OCI-LY3 (cell line): ENCODE measurements around the gene SBK3.
A peak's percentile ranks its signal among the peaks of the same experiment; 100 is the strongest.
"Not testable (repeated sequence)": the region's sequence is repeated elsewhere in the genome, so short reads cannot be mapped to it uniquely, and the experiment has no call there.

Source experiments
- H2AFZ ChIP-seq: fragments of 200-600, 300-600 bp; shearing (Covaris generic); 2 replicates; pipeline ENCODE4 v1.6.0; 2014; ENCODE audit warnings: antibody characterized with exemption, low read depth, low read length
- H3K27ac ChIP-seq: fragments of 200-600, 300-600 bp; sonication (generic); 2 replicates; pipeline ENCODE4 v1.5.1; 2014; ENCODE audit warnings: mild to moderate bottlenecking, low read length, moderate library complexity, mixed read lengths
- H3K27me3 ChIP-seq: fragments of 200-600, 300-600 bp; sonication (generic); 2 replicates; pipeline ENCODE4 v1.6.1; 2014; ENCODE audit warnings: low read depth, low read length, mixed read lengths
- H3K36me3 ChIP-seq: fragments of 200-600, 300-600 bp; sonication (generic); replicated peaks from 2 replicates; pipeline ENCODE3; 2014; ENCODE audit warnings: low read depth, low read length, mixed read lengths
- H3K4me1 ChIP-seq: fragments of 300-600, 200-600 bp; sonication (generic); 2 replicates; pipeline ENCODE4 v1.6.1; 2014; ENCODE audit warnings: low read length, mixed read lengths
- H3K4me2 ChIP-seq: fragments of 200-600, 300-600 bp; sonication (generic); 2 replicates; pipeline ENCODE4 v1.6.1; 2014; ENCODE audit warnings: low read length, mixed read lengths
- H3K4me3 ChIP-seq: fragments of 300-600, 200-600 bp; sonication (generic); 2 replicates; pipeline ENCODE4 v1.5.1; 2014; ENCODE audit warnings: antibody characterized with exemption, mild to moderate bottlenecking, low read length, moderate library complexity
- H3K79me2 ChIP-seq: fragments of 300-600, 200-600 bp; shearing (Covaris generic); 2 replicates; pipeline ENCODE4 v1.6.1; 2014; ENCODE audit warnings: mild to moderate bottlenecking, low read length, mixed read lengths
- H3K9ac ChIP-seq: fragments of 300-600, 200-600 bp; shearing (Covaris generic); 2 replicates; pipeline ENCODE4 v1.6.0; 2014; ENCODE audit warnings: mild to moderate bottlenecking, low read length, moderate library complexity
- H3K9me3 ChIP-seq: fragments of 200-600, 300-600 bp; shearing (Covaris generic); 2 replicates; pipeline ENCODE4 v1.6.1; 2014; ENCODE audit warnings: low read length, mixed read lengths; ENCODE audit not compliant: insufficient read depth
- H4K20me1 ChIP-seq: fragments of 200-600, 300-600 bp; sonication (generic); 2 replicates; pipeline ENCODE4 v1.6.1; 2016; ENCODE audit warnings: low read length, mixed read lengths; ENCODE audit not compliant: insufficient read depth
- EZH2phosphoT487 ChIP-seq: fragments of 200-600 bp; shearing (Covaris generic); IDR thresholded peaks from 2 replicates; pipeline ENCODE4 v1.6.1; 2018; ENCODE audit warnings: antibody characterized with exemption, mixed run types, low read depth
- TF ChIP-seq, protein P1 (sequence below): fragments of 200-600, 300-600 bp; sonication (generic); IDR thresholded peaks from 2 replicates; pipeline ENCODE4 v1.5.1; 2014; ENCODE audit warnings: antibody characterized with exemption, low read length, low read depth

Gene SBK3

GRCh38 chr19:55578761-55579747, 33.7 kb upstream of the SBK3 start:
- TF ChIP-seq, protein P1, sequence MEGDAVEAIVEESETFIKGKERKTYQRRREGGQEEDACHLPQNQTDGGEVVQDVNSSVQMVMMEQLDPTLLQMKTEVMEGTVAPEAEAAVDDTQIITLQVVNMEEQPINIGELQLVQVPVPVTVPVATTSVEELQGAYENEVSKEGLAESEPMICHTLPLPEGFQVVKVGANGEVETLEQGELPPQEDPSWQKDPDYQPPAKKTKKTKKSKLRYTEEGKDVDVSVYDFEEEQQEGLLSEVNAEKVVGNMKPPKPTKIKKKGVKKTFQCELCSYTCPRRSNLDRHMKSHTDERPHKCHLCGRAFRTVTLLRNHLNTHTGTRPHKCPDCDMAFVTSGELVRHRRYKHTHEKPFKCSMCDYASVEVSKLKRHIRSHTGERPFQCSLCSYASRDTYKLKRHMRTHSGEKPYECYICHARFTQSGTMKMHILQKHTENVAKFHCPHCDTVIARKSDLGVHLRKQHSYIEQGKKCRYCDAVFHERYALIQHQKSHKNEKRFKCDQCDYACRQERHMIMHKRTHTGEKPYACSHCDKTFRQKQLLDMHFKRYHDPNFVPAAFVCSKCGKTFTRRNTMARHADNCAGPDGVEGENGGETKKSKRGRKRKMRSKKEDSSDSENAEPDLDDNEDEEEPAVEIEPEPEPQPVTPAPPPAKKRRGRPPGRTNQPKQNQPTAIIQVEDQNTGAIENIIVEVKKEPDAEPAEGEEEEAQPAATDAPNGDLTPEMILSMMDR = no peak
- TF ChIP-seq EZH2phosphoT487 = no peak
- Histone ChIP-seq H3K9me3 (no peaks in the 10 kb centered on the region), H3K4me1 (peaks cover 14% of the 10 kb centered on the region), H3K27ac (no peak overlapping the region), H2AFZ (no peak overlapping the region), H3K36me3 (peaks cover 22% of the 10 kb centered on the region), H3K4me3 (peak overlapping the region; percentile 88), H4K20me1 (no peaks in the 10 kb centered on the region), H3K79me2 (peaks cover 27% of the 10 kb centered on the region), H3K27me3 (no peaks in the 10 kb centered on the region), H3K9ac (0 out of 2 replicates have a peak overlapping the region, but pooled peaks have one; percentile 98), H3K4me2 (peak overlapping the region; percentile 95)

DNA sequence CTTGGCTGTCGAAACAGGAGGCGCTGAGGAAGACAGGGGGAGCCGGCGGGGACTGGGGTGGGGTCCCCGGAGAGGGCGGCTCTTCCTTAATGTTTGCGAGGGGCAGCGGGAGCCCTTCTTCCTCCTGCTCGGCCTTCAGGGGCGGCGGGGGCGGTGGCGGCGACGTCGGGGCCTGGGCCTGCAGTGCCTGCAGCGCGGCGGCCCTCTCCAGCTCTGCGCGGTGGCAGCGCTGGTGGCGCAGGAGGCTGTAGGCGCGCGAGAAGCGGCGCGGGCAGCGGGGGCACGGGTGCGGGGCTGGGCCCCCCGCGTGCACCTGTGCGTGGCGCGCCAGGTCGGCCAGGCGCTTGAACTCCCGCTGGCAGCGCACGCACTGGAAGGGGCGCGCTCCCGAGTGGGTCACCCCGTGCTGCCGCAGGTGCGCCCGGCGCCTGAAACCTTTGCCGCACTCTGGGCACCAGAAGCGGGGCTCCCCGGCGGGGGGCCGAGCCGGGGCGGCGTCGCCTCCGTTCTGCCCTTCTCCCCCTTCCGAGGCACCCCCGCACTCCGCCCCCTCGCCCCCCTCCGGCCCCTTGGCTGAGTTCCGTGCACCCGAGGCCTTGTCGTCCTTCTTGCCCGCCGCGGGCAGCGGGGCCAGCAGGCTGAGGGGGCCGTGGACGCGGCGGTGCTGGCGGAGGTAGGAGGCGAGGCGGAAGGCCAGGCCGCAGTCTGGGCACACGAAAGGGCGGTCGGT, 32.9 kb upstream of the SBK3 start:
- Histone ChIP-seq H2AFZ (no peak overlapping the region), H3K9me3 (no peaks in the 10 kb centered on the region), H3K79me2 (peaks cover 27% of the 10 kb centered on the region), H3K4me2 (no peak overlapping the region), H3K4me3 (no peak overlapping the region), H4K20me1 (no peaks in the 10 kb centered on the region), H3K9ac (no peak overlapping the region), H3K27ac (no peak overlapping the region), H3K36me3 (peaks cover 22% of the 10 kb centered on the region), H3K4me1 (peaks cover 14% of the 10 kb centered on the region), H3K27me3 (no peaks in the 10 kb centered on the region)
- TF ChIP-seq EZH2phosphoT487 = no peak
- TF ChIP-seq, protein P1 = no peak

- Histone ChIP-seq H3K4me3 (no peak overlapping the region), H3K27me3 (no peaks in the 10 kb centered on the region), H4K20me1 (no peaks in the 10 kb centered on the region), H3K79me2 (peaks cover 27% of the 10 kb centered on the region), H3K9me3 (no peaks in the 10 kb centered on the region), H3K4me2 (no peak overlapping the region), H3K9ac (no peak overlapping the region), H3K27ac (no peak overlapping the region), H3K4me1 (peaks cover 12% of the 10 kb centered on the region), H3K36me3 (peaks cover 22% of the 10 kb centered on the region), H2AFZ (no peak overlapping the region)
- no peak for TF ChIP-seq EZH2phosphoT487
- TF ChIP-seq, protein P1 = no peak
Measured at GRCh38 chr19:55576746-55577145, 31.4 kb upstream of the SBK3 start.

DNA sequence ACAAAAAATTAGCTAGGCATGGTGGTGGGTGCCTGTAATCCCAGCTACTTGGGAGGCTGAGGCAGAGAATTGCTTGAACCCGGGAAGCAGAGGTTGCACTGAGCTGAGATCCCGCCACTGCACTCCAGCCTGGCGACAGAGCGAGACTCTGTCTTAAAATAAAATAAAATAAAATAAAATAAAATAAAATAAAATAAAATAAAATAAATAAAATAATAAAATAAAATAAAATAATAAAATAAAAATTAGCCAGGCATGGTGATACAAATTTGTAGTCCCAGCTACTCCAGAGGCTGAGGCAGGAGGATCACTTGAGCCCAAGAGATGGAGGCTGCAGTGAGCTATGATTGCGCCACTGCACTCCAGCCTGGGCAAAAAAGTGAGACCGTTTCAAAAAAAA, 28.6 kb upstream of the SBK3 start:
- not testable (repeated sequence) for H3K4me1 ChIP-seq, H3K79me2 ChIP-seq, H3K4me2 ChIP-seq, H3K9ac ChIP-seq, H4K20me1 ChIP-seq, H3K9me3 ChIP-seq, H3K27ac ChIP-seq, H2AFZ ChIP-seq, H3K4me3 ChIP-seq, H3K27me3 ChIP-seq
- H3K36me3 ChIP-seq = peaks cover 22% of the 10 kb centered on the region

DNA sequence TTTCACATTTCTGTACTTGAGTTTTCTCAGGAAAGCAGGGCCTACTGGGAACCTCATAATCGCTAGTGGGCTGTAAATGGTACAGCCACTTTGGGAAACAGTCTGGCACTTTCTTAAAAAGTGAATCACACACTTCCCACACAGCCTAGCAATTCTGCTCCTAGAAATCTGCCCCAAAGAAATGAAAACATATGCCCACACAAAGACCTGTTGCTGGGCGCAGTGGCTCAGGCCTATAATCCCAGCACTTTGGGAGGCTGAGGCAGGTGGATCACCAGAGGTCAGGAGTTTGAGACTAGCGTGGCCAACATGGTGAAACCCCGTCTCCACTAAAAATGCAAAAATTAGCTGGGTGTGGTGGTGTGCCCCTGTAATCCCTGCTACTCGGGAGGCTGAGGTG, 24.1 kb upstream of the SBK3 start:
- not testable (repeated sequence) for H3K4me3 ChIP-seq, H3K27ac ChIP-seq

More for the DNA sequence above, 24.1 kb upstream of the SBK3 start:
- not testable (repeated sequence) for H3K4me2 ChIP-seq, H3K9ac ChIP-seq, H3K79me2 ChIP-seq, H3K27me3 ChIP-seq, H2AFZ ChIP-seq, H3K4me1 ChIP-seq, H3K9me3 ChIP-seq, H3K36me3 ChIP-seq, H4K20me1 ChIP-seq
